ENCODE results near the gene DOCK10.
A peak's percentile ranks its signal among the peaks of the same experiment; 100 is the strongest.

DOCK10 gene

DNA sequence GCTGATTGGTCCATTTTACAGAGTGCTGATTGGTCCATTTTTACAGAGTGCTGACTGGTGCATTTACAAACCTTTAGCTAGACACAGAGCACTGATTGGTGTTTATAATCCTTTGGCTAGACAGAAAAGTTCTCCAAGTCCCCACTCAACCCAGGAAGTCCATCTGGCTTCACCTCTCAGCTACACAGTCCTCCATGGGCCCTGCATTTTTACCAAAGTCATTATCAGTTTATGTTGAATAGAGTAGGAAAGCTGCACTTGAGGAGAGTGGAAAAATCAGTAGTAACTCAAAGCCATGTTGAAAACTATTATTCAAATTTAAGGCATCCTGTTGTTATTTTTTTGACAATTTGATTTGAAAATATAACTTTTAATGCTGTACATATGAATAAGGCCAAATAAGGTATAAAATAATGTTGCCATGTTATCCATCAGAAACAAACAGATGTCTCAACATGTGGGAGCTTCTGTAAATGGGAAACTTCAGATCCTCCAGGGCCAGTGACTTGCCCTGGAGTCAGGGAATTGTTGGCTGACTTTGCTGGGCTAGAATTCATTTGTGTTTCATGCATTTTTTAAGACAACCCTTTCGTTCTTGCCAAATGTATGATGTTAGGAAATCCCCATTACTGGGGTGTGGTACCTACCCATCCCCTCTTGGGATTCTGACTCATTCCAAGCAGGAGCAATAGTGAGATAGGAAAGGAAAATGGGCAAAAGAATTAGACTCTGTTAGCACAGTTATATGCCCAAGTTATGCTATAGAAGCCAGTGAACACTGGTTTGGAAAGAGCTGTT, 288.3 kb downstream of the DOCK10 start:
- DNase-seq, result no peak

DNA sequence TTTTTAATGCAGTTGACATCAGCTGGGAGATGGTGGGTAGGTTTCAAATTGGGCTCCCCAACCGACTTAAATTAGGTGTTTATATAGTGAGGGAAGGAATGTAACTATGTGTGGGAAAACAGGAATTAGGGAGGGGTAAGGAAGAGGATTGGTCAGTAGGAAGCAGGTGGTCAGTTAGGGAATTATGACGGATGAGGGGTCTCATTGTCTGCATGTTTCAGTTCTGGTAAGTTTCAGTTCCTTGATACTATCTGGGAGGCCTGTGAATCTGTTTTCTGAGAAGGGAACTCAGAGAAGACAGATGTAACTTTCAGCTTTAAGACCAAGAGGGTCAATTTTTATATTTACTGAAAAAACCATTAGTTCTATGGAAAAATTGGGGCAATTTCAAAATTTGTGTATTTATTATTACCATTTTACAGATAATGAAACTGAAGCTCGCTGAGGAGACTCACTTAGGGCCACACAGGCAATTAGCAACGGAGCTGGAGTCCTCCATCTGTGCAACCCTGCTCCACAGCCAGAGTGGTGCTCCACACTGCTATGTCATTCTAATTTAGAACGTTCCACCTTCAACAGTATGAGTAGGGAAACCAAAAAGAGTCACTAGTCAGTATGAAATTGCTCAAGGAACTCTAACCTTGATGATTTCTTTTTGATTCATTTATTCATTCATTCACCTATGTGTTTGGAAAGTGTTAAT, 290.1 kb downstream of the DOCK10 start:
- DNase-seq, result no peak

DNA sequence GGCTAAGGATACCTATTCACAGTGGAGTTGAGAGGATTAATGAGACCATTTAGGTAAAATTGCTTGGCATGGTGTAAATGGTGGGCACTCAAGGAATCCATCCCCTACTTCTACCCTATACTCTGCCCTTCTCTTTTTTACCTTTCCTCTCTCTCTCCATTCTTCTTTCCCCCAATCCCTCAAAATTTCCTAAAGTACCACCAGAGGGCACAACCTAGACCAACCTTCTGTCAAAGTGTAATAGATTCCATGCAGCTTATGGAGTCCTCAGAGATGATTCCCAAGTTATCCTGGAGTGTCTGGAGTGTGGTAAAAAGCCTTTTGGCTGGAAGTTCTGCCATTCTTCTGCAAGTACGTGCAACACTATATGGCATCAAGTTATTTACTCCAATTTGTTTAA, 293.1 kb downstream of the DOCK10 start:
- no peak for DNase-seq

DNA sequence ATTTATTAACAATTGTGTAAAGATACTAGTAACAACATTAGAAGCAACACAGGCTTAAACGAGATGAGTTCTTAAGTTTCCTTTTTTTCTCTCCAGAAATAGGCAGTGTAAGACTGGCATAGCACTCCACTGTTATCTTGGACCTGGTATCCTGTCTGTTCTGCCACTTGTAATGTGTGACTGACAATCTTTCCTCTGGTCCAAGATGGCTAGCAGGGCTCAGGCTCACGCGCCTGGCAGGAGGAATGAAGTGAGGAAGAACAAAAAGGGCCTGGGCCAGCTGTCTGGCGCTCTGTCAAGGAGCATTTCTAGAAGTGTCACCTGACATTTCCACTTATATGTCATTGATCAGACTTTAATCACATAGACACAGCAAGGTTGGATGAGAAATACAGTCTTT, 294.5 kb downstream of the DOCK10 start:
- DNase-seq, result no peak

DNA sequence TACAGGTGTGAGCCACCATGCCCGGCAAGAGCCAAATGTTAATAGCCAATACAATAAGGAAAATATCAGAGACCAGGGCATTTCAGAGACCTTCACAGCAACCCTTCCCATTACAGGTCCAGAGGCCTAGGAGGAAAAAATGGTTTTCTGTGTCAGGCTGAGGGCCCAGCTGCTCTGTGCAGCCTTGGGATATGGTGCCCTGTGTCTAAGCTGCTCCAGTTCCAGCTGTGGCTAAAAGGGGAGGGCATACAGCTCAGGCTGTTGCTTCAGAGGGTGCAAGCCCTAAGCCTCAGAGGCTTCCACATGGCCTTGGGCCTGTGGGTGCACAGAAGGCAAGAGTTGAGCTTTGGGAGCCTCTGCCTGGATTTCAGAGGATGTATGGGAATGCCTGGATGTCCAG, 306.0 kb downstream of the DOCK10 start:
- no peak for DNase-seq

DNA sequence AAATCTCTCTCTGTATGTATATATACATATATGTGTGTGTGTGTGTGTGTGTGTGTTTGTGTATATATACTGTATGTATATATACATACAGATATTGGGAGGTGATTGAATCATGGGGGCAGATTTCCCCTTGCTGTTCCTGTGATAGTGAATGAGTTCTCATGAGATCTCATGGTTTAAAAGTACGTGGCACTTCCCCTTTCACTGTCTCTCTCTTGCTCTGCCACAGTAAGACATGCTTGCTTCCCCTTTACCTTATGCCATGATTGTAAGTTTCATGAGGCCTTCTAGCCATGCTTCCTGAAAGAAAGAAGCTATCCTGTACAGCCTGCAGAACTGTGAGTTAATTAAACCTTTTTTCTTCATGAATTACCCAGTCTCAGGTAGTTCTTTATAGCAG, 307.3 kb downstream of the DOCK10 start:
- DNase-seq, result no peak

DNA sequence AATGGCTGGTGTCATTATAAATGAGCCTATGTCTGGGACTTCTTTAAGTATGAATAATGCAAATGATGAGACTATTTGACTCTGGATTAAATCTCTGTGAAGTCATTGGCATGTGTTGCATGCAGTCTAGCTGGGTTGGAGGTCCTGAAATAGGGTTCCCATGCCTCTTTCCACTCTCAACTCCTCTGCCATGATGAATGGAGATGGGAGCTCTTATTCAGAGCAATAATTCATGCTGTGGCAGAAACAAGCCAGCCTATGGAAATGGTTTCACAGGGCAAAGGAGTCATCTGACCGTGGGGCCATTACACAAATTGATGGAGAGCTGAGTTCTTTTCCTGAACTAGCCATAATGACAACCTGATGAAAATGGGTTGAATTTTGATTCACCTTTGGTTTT, 310.6 kb downstream of the DOCK10 start:
- no peak for DNase-seq

DNA sequence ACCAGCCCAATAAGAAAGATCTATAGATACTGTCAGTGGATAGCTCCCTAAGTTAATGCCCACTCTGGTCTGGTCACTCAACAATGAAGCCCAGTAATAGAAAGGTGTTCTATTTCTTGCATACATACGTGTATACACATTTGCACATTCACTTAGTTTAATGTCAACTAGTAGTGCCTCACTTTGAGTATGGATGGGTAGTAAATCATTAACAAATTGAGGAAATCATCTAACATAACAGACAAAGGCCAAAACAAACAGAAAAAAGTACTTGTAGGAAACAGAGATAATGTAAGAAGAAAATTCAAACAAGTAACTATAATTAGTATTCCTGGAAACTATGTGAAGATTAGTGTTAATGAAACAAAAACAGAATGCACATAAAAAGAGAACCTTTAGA, 312.8 kb downstream of the DOCK10 start:
- no peak for DNase-seq

DNA sequence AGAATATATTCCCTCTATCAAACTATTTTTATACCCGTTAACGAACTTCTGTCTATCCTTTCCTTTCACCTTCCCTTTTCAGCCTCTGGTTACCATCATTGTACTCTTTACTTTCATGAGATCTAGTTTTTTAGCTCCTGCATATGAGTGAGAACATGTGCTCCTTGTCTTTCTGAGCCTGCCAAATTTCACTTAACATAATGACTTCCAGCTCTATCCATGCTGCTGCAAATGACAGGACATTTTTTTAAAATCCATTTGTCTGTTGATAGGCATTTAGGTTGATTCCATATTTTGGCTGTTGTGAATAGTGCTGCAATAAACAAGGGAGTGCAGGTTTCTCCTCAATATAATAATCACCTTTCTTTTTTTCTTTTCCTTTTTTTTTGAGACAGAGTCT, 317.9 kb downstream of the DOCK10 start:
- peak; percentile 31 for DNase-seq

DNA sequence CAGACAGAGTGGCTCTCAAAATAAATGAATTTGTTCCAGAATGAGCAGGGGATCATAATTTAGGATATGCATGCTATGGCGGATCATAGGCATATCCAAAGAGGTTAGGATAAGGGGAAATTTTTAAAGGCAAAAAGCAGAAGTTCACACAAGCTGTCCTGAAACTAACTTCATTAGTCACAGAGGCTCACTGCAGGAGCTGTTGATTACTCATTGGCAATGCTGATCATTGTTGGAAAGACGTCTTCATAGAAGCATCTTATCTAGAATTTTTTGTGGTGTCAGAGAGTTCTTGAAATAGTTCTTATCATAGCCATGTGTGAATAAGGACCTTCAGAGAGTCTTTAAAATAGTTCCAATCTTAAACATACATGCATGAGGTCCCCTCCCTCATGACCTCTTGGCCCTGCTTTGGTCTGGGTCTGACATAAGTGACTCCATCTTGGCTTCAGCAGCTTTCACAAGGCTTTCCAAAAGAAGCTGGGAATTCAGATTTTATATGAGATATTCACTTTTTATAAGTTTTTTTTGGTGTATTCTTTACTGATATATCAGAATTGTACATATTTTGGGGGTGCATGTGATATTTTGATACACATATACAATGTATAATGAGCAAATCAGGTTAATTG, 318.6 kb downstream of the DOCK10 start:
- DNase-seq, result no peak

DNA sequence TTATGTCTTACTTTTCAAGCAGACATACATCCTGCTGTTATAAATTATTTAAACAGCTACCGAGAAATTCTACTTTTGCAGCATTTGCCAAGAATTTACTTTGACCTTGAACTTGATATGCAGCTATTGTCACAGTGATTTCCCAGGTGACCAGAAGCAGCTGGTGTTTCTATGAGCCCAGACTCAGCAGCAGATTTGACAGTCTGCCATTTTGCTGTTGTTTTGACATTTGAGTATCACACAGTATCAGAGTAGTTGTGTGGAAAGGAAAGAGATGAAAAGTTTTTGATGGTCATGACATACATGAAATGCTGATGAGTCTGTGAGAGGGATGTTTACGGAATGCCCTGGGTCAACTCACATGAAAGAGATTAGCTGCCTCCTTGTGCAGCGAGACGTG, 319.5 kb downstream of the DOCK10 start:
- peak; percentile 43 for DNase-seq

DNA sequence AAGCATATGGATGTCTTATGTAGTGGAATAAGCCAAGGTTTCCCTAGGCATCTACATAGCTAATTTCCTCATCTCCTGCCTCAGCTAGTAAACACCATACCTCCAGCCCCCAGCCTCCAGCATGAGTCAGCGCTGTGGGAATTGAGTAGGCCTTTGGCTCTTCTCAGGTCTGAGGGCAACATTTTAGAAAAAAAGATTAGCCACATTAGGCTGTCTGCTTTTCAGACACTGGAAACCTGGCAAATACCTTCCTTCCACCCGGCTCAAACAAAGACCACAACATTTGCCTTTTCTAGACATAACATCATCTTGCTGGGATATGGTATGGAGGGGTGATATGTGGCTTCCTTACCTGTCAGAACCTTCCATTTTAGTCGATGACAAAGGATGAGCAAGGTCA, 320.0 kb downstream of the DOCK10 start:
- no peak for DNase-seq

DNA sequence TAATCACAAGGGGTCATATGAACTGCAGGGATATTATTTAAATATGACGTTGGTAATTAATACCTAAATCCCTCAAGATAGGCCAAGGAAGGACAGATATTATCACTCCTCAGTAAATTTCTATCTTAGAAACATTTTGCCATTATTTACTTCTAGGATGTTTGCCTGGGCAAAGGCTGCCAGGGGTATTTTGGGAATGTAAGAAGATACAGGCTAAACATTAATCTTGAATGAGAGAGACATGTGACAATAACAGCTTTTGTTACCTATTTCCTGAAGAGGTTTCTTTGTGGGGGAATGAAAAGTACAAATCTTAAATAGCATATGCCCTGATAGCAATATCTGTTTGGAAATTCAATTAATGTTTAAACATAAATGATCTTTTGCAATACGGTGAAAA, 325.3 kb downstream of the DOCK10 start:
- DNase-seq, result no peak

DNA sequence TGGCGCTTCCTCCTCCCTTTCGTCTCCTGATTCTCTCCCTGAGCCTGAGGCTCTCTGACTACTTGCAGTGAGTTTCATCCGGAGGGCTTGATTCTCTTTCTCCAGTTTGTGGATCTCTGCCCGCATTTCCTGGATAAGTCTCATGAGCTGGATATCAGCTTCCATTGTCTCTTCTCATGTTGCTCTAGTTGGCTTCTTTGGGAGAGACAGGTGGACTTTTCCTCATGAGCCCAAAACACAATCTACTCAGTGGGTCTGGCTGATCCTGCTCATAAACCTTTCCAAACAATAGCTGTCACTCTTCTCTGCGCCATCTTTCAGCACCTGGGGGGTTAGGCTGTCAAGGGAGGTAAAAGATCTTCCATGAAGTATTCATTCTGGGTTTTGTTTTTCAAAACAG, 326.1 kb downstream of the DOCK10 start, which contains the start of gene CCDC195:
TSS of gene CCDC195 (minus strand) at position 165 of the 400 bp plus-strand sequence. CDS start at position 165, 0 bp downstream.
- no peak for DNase-seq
